HG03135 (cell line): ENCODE measurements around the gene ATP13A4.
"Not testable (repeated sequence)": the region's sequence is repeated elsewhere in the genome, so short reads cannot be mapped to it uniquely, and the experiment has no call there.

Source experiments
- ATAC-seq: cut with Tn5 transposase; IDR thresholded peaks from one replicate; pipeline ENCODE4 v1.9.1; 2021; ENCODE audit warnings: mild to moderate bottlenecking, moderate library complexity; ENCODE audit not compliant: unreplicated experiment

Gene ATP13A4

GRCh38 chr3:193559100-193559499, 4.4 kb upstream of the ATP13A4 start:
- no peak for ATAC-seq

GRCh38 chr3:193556841-193557240, 2.1 kb upstream of the ATP13A4 start:
- no peak for ATAC-seq

- ATAC-seq = no peak
These were observed 1.1 kb downstream of the ATP13A4 start for GRCh38 chr3:193553586-193553985.

GRCh38 chr3:193552923-193553322, 1.8 kb downstream of the ATP13A4 start:
- no peak for ATAC-seq

DNA sequence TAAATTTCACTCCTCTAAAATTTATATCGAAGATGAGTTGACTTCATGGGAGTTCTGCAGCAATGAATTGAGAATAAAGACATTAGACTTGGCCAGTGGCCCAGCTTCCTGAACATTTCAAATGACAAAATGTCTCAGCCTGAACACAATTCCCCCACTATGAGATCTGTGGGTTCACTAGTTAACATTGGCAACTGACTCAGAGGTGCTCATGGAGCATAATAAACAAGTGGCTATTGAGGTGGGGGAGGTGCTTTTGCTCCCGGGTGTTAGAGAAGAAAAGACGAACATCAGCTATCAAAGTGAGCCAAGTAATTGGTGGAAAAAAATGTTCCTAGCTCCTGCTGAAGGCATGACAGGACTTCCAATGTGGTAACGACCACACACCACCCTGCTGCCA, 6.3 kb downstream of the ATP13A4 start:
- no peak for ATAC-seq

DNA sequence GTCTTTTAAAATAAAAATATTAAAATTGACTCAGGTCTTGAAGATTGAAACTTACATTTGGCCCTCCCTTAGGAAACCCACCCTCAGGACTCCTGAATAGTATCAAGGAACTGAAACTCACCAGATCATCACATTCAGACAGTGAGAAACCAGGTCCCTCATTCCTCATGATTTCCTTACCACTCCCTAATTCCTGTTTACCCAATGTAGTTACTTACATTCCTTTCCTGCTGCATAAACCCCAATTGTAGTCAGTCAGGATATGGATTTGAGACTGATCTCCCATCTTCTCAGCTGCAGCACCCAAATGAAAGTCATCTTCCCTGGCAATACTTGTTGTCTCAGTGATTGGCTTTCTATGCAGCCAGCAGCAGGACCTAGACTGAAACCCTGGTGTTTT, 8.6 kb downstream of the ATP13A4 start:
- ATAC-seq = no peak

- ATAC-seq = no peak
These were observed 9.4 kb downstream of the ATP13A4 start for GRCh38 chr3:193545304-193545703.

- no peak for ATAC-seq
These were observed 10.4 kb downstream of the ATP13A4 start for GRCh38 chr3:193544289-193544688.

- no peak for ATAC-seq
These were observed 24.2 kb downstream of the ATP13A4 start for GRCh38 chr3:193530231-193531165.

- not testable (repeated sequence) for ATAC-seq
These were observed 28.6 kb downstream of the ATP13A4 start for GRCh38 chr3:193526085-193526484.

GRCh38 chr3:193522473-193522872, 32.2 kb downstream of the ATP13A4 start:
- no peak for ATAC-seq

- no peak for ATAC-seq
These were observed 34.0 kb downstream of the ATP13A4 start for GRCh38 chr3:193520738-193521137.

- no peak for ATAC-seq
These were observed 38.7 kb downstream of the ATP13A4 start for GRCh38 chr3:193515966-193516365.

GRCh38 chr3:193510154-193510553, 44.5 kb downstream of the ATP13A4 start:
- no peak for ATAC-seq

DNA sequence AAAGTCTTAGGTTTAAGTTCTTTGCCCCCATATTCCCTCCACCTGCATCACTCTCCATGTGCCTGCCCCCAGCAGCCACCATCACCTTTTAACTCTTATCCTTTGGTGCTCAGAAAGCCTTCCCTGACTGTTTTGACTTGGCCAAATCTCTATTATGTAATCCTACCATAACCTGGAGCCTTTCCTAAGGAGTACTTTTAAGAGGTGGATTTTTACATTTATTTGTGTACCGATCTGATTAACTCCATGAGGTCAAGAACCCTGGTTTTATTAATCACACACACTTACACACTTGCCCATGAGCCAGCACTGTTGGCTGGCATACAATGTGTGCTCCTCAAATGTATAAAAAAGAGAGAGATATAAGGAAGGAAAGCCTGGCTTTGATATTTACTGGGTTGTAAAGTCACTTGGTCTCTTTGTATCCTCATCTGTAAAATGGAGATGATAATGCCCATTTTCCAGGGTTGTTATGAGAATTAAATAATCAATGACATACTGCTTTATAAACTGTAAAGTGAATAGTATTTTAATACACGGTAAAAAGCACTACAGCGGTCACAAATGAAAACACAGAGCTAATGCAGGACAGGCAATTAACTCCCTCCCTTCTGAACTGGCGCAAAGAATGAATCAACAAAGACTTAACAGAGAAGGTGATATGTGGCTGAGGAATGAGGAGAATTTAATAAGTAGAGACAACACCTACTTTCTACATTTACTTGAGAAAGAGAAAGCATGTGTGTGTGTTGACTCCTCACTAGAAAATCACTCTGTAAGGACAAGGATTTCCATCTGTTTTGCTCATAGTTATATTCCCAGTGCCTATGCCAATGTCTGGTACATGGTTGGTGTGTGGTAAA, 45.4 kb downstream of the ATP13A4 start:
- ATAC-seq = no peak

DNA sequence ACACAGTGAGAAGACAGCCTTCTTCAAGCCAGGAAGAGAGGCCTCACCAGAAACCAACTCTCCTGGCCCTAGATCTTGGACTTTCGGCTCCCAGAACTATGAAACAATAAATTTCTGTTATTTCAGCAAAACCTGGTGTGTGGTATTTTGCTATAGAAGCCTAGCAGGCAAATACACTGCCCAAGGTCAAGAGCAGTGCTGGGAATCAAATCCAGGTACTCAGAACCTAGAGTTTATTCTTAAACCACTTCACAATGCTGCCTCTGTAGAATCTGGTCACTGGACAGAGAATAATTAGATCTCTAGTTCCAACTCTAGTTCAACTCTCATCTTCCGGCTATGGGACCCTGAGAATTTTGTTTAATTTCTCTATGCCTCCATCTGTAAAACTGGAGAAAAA, 46.6 kb downstream of the ATP13A4 start:
- no peak for ATAC-seq

DNA sequence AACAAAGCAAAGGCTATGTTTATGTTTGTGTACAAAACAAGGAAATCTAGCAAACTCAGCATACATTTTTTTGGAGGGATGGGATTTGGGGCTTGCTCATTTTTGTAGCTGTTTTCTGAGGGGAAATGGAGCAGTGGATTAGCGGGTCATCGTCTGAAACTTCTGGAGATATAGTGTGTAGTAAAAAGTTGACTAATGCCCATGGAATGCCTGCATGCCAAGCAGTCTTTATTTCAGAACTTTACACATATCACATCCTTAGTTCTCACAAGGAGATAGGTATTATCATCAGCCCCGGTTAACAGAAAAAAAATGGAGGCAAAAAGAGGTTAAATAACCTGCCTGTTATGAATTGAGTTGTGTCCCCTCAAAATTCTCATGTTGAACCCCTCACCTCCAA, 47.1 kb downstream of the ATP13A4 start:
- ATAC-seq = no peak

GRCh38 chr3:193506921-193507320, 47.8 kb downstream of the ATP13A4 start:
- ATAC-seq = no peak

DNA sequence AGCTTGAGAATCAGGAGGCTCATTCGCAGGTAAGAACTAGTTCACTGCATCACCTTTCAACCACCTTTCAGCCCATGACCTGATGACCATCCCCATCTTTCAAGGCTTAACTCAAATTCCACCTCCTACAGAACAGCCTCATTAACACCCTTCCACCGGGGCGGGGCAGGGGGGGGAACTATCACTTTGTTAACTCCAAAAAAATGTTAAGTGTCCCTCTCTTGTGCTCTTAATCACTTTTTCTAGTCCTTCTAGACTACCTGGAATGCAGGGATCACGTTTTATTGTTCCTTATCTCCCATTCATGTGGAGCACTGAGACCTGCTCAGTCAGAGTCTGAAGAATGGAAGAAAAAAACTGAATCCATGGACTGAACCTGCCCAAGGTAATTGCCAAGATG, 51.8 kb downstream of the ATP13A4 start:
- no peak for ATAC-seq

DNA sequence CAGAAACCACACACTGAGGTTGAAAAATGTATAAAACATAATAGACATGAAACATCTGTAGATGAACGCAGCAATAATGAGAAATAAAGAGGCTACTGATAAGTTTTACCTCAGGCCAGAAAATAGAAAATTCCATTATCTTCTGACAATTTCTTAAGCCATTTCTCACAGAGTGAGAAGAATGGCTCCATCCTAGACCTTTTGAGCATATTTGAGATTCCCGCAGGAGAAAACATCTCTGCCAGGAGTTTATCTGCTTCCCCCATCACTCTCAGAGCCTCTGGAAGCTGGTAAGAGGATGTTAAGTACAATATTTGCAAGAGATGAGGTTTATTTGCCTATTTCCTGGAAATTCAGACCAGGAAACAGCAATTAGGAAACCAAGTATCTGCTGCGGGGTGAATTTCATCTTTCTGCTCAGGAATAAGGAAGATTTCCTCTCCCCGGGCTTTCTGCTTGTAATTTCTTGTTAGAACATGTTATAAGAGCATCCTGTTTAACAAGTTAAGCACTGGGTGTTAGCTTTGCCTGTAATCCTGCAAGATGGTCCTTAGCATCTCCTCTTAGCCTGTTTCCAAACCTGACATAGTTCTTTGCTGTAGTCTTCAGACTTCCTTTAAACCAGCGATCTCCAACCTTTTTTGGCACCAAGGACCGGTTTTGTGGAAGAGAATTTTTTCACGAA, 54.8 kb downstream of the ATP13A4 start:
- no peak for ATAC-seq

GRCh38 chr3:193499136-193499770, 55.4 kb downstream of the ATP13A4 start:
- no peak for ATAC-seq
